ENCODE measurements around the gene ECE1.

DNA sequence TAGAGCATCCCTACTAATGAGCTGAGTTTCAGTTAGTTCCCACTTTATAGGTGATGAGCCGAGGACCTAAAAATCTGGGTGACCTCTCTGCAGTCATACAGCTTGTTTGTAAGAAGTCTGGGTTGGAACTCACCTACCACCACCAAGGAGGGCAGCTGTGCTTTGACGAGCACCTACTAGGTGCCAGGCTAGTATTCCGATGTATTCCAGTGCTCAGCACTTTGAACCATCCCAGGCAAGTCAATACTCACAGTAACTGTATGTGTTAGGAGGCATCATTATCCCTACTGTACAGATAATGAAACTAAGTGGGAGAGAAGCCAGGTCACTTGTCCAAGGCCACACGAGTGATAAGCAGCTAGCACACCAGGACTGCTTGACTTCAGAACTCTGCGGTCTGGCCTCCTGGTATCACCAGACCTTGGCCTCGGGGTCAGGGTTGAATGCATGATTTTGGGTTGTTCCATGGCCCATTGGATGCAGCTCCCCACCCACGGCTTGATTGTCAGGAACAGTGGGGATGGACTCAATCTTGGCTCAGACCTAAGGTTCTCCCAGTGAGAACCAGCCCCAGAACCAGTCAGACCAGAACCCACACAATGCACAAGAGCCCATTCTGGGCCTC is 20.7 kb downstream of the ECE1 start:
- TF ChIP-seq, protein P1, sequence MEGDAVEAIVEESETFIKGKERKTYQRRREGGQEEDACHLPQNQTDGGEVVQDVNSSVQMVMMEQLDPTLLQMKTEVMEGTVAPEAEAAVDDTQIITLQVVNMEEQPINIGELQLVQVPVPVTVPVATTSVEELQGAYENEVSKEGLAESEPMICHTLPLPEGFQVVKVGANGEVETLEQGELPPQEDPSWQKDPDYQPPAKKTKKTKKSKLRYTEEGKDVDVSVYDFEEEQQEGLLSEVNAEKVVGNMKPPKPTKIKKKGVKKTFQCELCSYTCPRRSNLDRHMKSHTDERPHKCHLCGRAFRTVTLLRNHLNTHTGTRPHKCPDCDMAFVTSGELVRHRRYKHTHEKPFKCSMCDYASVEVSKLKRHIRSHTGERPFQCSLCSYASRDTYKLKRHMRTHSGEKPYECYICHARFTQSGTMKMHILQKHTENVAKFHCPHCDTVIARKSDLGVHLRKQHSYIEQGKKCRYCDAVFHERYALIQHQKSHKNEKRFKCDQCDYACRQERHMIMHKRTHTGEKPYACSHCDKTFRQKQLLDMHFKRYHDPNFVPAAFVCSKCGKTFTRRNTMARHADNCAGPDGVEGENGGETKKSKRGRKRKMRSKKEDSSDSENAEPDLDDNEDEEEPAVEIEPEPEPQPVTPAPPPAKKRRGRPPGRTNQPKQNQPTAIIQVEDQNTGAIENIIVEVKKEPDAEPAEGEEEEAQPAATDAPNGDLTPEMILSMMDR (IDR thresholded peaks at IDR 0.05; ENCODE audit: borderline replicate concordance, extremely low read depth, low read length, poor library complexity, severe bottlenecking): no peak
- TF ChIP-seq EZH2 (IDR thresholded peaks at IDR 0.05; ENCODE audit: borderline replicate concordance, low read depth, low read length, severe bottlenecking): no peak

All from DND-41 (cell line).